Trophoblast cell (in vitro differentiated cells and primary cell): ENCODE data around the gene KRTAP10-7.

Experiments used
- DNase-seq, 2 donors: peaks; one replicate each; pipeline ENCODE4 v3.0.0-alpha.2; 2016
- H2AFZ ChIP-seq: 2 replicates; pipeline ENCODE4 v1.6.1; 2013; ENCODE audit warnings: low read length, moderate library complexity, mild to moderate bottlenecking; ENCODE audit not compliant: insufficient read depth, poor library complexity
- H2AK5ac ChIP-seq: 2 replicates; pipeline ENCODE4 v1.6.1; 2013; ENCODE audit warnings: mild to moderate bottlenecking, low read length
- H2BK120ac ChIP-seq: 2 replicates; pipeline ENCODE4 v1.6.1; 2013; ENCODE audit warnings: low read length, mild to moderate bottlenecking, moderate library complexity; ENCODE audit not compliant: insufficient read depth, poor library complexity
- H2BK12ac ChIP-seq: 2 replicates; pipeline ENCODE4 v1.6.1; 2013; ENCODE audit warnings: mild to moderate bottlenecking, low read length, moderate library complexity
- H2BK5ac ChIP-seq: 2 replicates; pipeline ENCODE4 v1.6.1; 2013; ENCODE audit warnings: low read length, low read depth, moderate library complexity, mild to moderate bottlenecking; ENCODE audit not compliant: poor library complexity
- H3K14ac ChIP-seq: 2 replicates; pipeline ENCODE4 v1.6.1; 2013; ENCODE audit warnings: mild to moderate bottlenecking, low read length
- H3K18ac ChIP-seq: 2 replicates; pipeline ENCODE4 v1.6.1; 2013; ENCODE audit warnings: mild to moderate bottlenecking, low read length
- H3K23ac ChIP-seq: 2 replicates; pipeline ENCODE4 v1.6.1; 2013; ENCODE audit warnings: low read length
- H3K27ac ChIP-seq: 2 replicates; pipeline ENCODE4 v1.5.1; 2013; ENCODE audit warnings: low read depth, mild to moderate bottlenecking, inconsistent platforms, low read length, moderate library complexity
- H3K27me3 ChIP-seq: 2 replicates; pipeline ENCODE4 v1.6.1; 2013; ENCODE audit warnings: inconsistent platforms, mild to moderate bottlenecking, low read length, moderate library complexity; ENCODE audit not compliant: insufficient read depth
- H3K36me3 ChIP-seq, 2 experiments: 1 replicate in 1 of 2; 2 replicates in 1 of 2; pipeline ENCODE4 v1.6.1; 2013; ENCODE audit warnings: low read length in 2 of 2, mild to moderate bottlenecking in 2 of 2, moderate library complexity in 1 of 2; ENCODE audit not compliant: insufficient read depth in 2 of 2, control insufficient read depth in 1 of 2
- H3K4ac ChIP-seq: 2 replicates; pipeline ENCODE4 v1.6.1; 2013; ENCODE audit warnings: low read depth, mild to moderate bottlenecking, low read length, moderate library complexity
- H3K4me1 ChIP-seq, 2 experiments: 1 replicate in 1 of 2; 2 replicates in 1 of 2; pipeline ENCODE4 v1.6.1; 2013; ENCODE audit warnings: low read length in 2 of 2, mild to moderate bottlenecking in 2 of 2, moderate library complexity in 1 of 2; ENCODE audit not compliant: insufficient read depth in 2 of 2, control insufficient read depth in 1 of 2
- H3K4me2 ChIP-seq: 2 replicates; pipeline ENCODE4 v1.6.1; 2013; ENCODE audit warnings: inconsistent platforms, mild to moderate bottlenecking, low read length, moderate library complexity
- H3K4me3 ChIP-seq: 2 replicates; pipeline ENCODE4 v1.5.1; 2013; ENCODE audit warnings: mild to moderate bottlenecking, low read depth, low read length, inconsistent platforms
- H3K79me1 ChIP-seq: one replicate; pipeline ENCODE4 v1.6.1; 2013; ENCODE audit warnings: low read length
- H3K79me2 ChIP-seq: 2 replicates; pipeline ENCODE4 v1.6.1; 2013; ENCODE audit warnings: low read length, mild to moderate bottlenecking; ENCODE audit not compliant: control insufficient read depth, insufficient read depth, poor library complexity
- H3K9ac ChIP-seq: 2 replicates; pipeline ENCODE4 v1.6.1; 2013; ENCODE audit warnings: mild to moderate bottlenecking, low read length
- H3K9me3 ChIP-seq: 2 replicates; pipeline ENCODE4 v1.6.1; 2013; ENCODE audit warnings: low read depth, mild to moderate bottlenecking, control low read depth, inconsistent platforms, low read length; ENCODE audit not compliant: insufficient read depth
- H4K12ac ChIP-seq: 2 replicates; pipeline ENCODE4 v1.6.1; 2013; ENCODE audit warnings: low read depth, mild to moderate bottlenecking, low read length, moderate library complexity
- H4K8ac ChIP-seq: 2 replicates; pipeline ENCODE4 v1.6.1; 2013; ENCODE audit warnings: low read depth, mild to moderate bottlenecking, low read length, moderate library complexity
- H4K91ac ChIP-seq: one replicate; pipeline ENCODE4 v1.6.1; 2013; ENCODE audit warnings: low read depth, mild to moderate bottlenecking, low read length, moderate library complexity
- WGBS: extraction: QIAGEN DNeasy Blood & Tissue Kit; methylation state at CpG from one replicate; pipeline ENCODE4 v1.1.7; 2013; ENCODE audit warnings: missing lambda C conversion rate; ENCODE audit not compliant: insufficient read length, insufficient coverage; ENCODE audit errors: extremely low coverage; 5-methylcytosine and 5-hydroxymethylcytosine counted together

The KRTAP10-7 gene

GRCh38 chr21:44585892-44586291, 14.5 kb upstream of the KRTAP10-7 start:
- Histone ChIP-seq H4K91ac (no peak overlapping the region), H3K4me2 (no peak overlapping the region), H3K9me3 (peaks cover 3% of the 10 kb centered on the region), H3K4me3 (no peak overlapping the region), H2BK12ac (no peak overlapping the region), H3K4me1 (no peaks in the 10 kb centered on the region), H2AK5ac (no peak overlapping the region), H2AFZ (no peak overlapping the region), H2BK5ac (no peak overlapping the region), H3K27me3 (no peaks in the 10 kb centered on the region), H4K12ac (no peak overlapping the region), H3K4ac (no peak overlapping the region), H3K9ac (no peak overlapping the region), H3K79me1 (no peaks in the 10 kb centered on the region), H4K8ac (no peak overlapping the region), H3K36me3 (no peaks in the 10 kb centered on the region), H3K14ac (no peak overlapping the region), H3K18ac (no peak overlapping the region), H2BK120ac (no peak overlapping the region), H3K23ac (no peak overlapping the region), H3K79me2 (no peaks in the 10 kb centered on the region), H3K27ac (no peak overlapping the region)
- DNase-seq = no peak
- no CpG with 5 or more reads among the region's 3 CpGs for WGBS

- Histone ChIP-seq H3K4me3 (no peak overlapping the region), H2AFZ (no peak overlapping the region), H3K36me3 (no peaks in the 10 kb centered on the region), H3K9me3 (peaks cover 4% of the 10 kb centered on the region), H3K18ac (no peak overlapping the region), H2BK5ac (no peak overlapping the region), H4K91ac (no peak overlapping the region), H3K9ac (no peak overlapping the region), H3K14ac (no peak overlapping the region), H3K4ac (no peak overlapping the region), H3K23ac (no peak overlapping the region), H3K79me1 (peaks cover 9% of the 10 kb centered on the region), H2BK120ac (no peak overlapping the region), H3K79me2 (no peaks in the 10 kb centered on the region), H3K27ac (no peak overlapping the region), H2BK12ac (no peak overlapping the region), H3K4me2 (no peak overlapping the region), H3K27me3 (no peaks in the 10 kb centered on the region), H4K12ac (no peak overlapping the region), H2AK5ac (no peak overlapping the region), H4K8ac (no peak overlapping the region), H3K4me1 (peaks cover 3 to 8% of the 10 kb centered on the region in 2 experiments)
- no CpG with 5 or more reads among the region's 2 CpGs for WGBS
- DNase-seq = no peak
These were observed 11.3 kb upstream of the KRTAP10-7 start for GRCh38 chr21:44589094-44589493.

GRCh38 chr21:44589586-44590305, 10.7 kb upstream of the KRTAP10-7 start:
- no peak overlapping the region for H3K4me2 ChIP-seq
- no peak overlapping the region for H3K4ac ChIP-seq
- no peaks in the 10 kb centered on the region for H3K36me3 ChIP-seq
- DNase-seq = no peak
- no peak overlapping the region for H2BK12ac ChIP-seq
- no peak overlapping the region for H3K18ac ChIP-seq
- no peak overlapping the region for H2AFZ ChIP-seq
- no peak overlapping the region for H2AK5ac ChIP-seq
- H3K27me3 ChIP-seq = no peaks in the 10 kb centered on the region
- H3K9me3 ChIP-seq = peaks cover 4% of the 10 kb centered on the region
- no peak overlapping the region for H3K23ac ChIP-seq
- no peak overlapping the region for H4K91ac ChIP-seq
- no CpG with 5 or more reads among the region's 24 CpGs for whole genome bisulfite sequencing
- H3K4me1 ChIP-seq = peaks cover 3 to 11% of the 10 kb centered on the region in 2 experiments
- no peak overlapping the region for H3K4me3 ChIP-seq
- H4K8ac ChIP-seq = no peak overlapping the region
- no peak overlapping the region for H3K14ac ChIP-seq
- no peaks in the 10 kb centered on the region for H3K79me2 ChIP-seq
- H2BK120ac ChIP-seq = no peak overlapping the region
- H3K79me1 ChIP-seq = peaks cover 10% of the 10 kb centered on the region
- no peak overlapping the region for H3K27ac ChIP-seq
- no peak overlapping the region for H4K12ac ChIP-seq
- no peak overlapping the region for H2BK5ac ChIP-seq
- no peak overlapping the region for H3K9ac ChIP-seq

DNA sequence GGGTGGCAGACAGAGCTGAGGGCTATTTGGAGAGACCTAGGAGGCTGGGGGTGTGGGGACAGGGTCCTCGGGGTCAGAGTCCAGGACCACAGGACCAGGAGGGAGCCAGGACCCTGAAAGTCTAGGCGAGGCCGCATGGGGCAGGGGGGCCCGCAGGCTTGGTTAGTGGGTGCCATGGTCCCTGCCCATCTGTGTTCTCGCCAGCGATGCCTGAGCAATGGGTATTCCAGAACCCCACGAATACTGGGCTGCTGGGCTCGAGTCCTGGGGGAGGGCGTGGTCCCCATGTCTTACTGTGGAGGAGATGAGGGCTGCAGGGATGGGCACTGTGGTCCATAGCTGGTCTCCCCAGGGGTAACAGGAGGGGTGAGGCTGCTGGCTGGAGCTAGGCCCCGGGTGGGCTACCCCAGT, 10.1 kb upstream of the KRTAP10-7 start:
- Histone ChIP-seq H3K9ac (no peak overlapping the region), H2BK5ac (no peak overlapping the region), H3K27me3 (no peaks in the 10 kb centered on the region), H3K79me1 (peaks cover 10% of the 10 kb centered on the region), H2BK12ac (no peak overlapping the region), H2BK120ac (no peak overlapping the region), H3K9me3 (peaks cover 4% of the 10 kb centered on the region), H4K8ac (no peak overlapping the region), H3K14ac (no peak overlapping the region), H3K4me1 (peaks cover 3 to 11% of the 10 kb centered on the region in 2 experiments), H4K91ac (no peak overlapping the region), H2AFZ (no peak overlapping the region), H2AK5ac (no peak overlapping the region), H3K4me3 (no peak overlapping the region), H3K79me2 (no peaks in the 10 kb centered on the region), H3K36me3 (no peaks in the 10 kb centered on the region), H3K27ac (no peak overlapping the region), H3K4me2 (no peak overlapping the region), H3K23ac (no peak overlapping the region), H3K18ac (no peak overlapping the region), H4K12ac (no peak overlapping the region), H3K4ac (no peak overlapping the region)
- no CpG with 5 or more reads among the region's 10 CpGs for WGBS
- DNase-seq = no peak
